ENCODE measurements around the gene SETD7.
"Not testable (repeated sequence)": the region's sequence is repeated elsewhere in the genome, so short reads cannot be mapped to it uniquely, and the experiment has no call there.

SETD7 gene

GRCh38 chr4:139508581-139509237 is 47.3 kb downstream of the SETD7 start:
- DNase-seq, result no peak

GRCh38 chr4:139506774-139507173 is 49.2 kb downstream of the SETD7 start:
- DNase-seq, result no peak

- DNase-seq, result no peak
These were observed 52.3 kb downstream of the SETD7 start for GRCh38 chr4:139503622-139504166.

GRCh38 chr4:139501927-139502899 is 53.8 kb downstream of the SETD7 start:
- no peak for DNase-seq

GRCh38 chr4:139501527-139501926 is 54.5 kb downstream of the SETD7 start:
- no peak for DNase-seq

- DNase-seq, result no peak
These were observed 54.9 kb downstream of the SETD7 start for GRCh38 chr4:139501117-139501516.

- no peak for DNase-seq
These were observed 56.8 kb downstream of the SETD7 start for GRCh38 chr4:139499186-139499585.

GRCh38 chr4:139493176-139493575 is 62.8 kb downstream of the SETD7 start:
- DNase-seq, result no peak

- no peak for DNase-seq
These were observed 63.6 kb downstream of the SETD7 start for GRCh38 chr4:139492429-139492828.

GRCh38 chr4:139489638-139490037 is 66.4 kb downstream of the SETD7 start:
- DNase-seq, result no peak

- DNase-seq, result no peak
These were observed 67.6 kb downstream of the SETD7 start for GRCh38 chr4:139488442-139488841.

- no peak for DNase-seq
These were observed 71.2 kb downstream of the SETD7 start for GRCh38 chr4:139484783-139485311.

- DNase-seq, result no peak
These were observed 73.0 kb downstream of the SETD7 start for GRCh38 chr4:139483000-139483399.

- DNase-seq, result no peak
These were observed 74.6 kb downstream of the SETD7 start for GRCh38 chr4:139481465-139481864.

GRCh38 chr4:139476363-139476762 is 79.7 kb downstream of the SETD7 start:
- DNase-seq, result no peak

- no peak for DNase-seq
These were observed 83.2 kb downstream of the SETD7 start for GRCh38 chr4:139472852-139473251.

GRCh38 chr4:139470997-139471665 is 84.9 kb downstream of the SETD7 start:
- DNase-seq, result no peak

GRCh38 chr4:139470295-139470694 is 85.7 kb downstream of the SETD7 start:
- no peak for DNase-seq

- no peak for DNase-seq
These were observed 86.2 kb downstream of the SETD7 start for GRCh38 chr4:139469869-139470268.

GRCh38 chr4:139469216-139469615 is 86.8 kb downstream of the SETD7 start:
- no peak for DNase-seq

- DNase-seq, result not testable (repeated sequence)
These were observed 87.3 kb downstream of the SETD7 start for GRCh38 chr4:139468756-139469155.

- DNase-seq, result no peak
These were observed 90.1 kb downstream of the SETD7 start for GRCh38 chr4:139465922-139466321.

- not testable (repeated sequence) for DNase-seq
These were observed 91.5 kb downstream of the SETD7 start for GRCh38 chr4:139464512-139464911.

Measured in stimulated activated CD4-positive, alpha-beta T cell treated with anti-CD3 and anti-CD28 coated beads, Interleukin-4, amount 100 ng/mL, for 4 hours (primary cell).